Pulmonary artery endothelial cell (primary cell): ENCODE measurements around the gene FAXDC2. TPM values are rescaled to one million over a fixed set of nuclear protein-coding genes. Genes with fewer than 3 reads are reported as not detected.

Source experiments
- DNase-seq: peaks from one replicate; pipeline ENCODE4 v3.0.0-alpha.2; 2011; ENCODE audit warnings: low read depth, low spot score
- total RNA-seq: library from RNA; depleted of rRNA; stranded (reverse); fragments of >200 nt; gene quantifications from 2 replicates; pipeline ENCODE4 v1.2.3, GENCODE V29; 2014

Gene FAXDC2
- total RNA-seq: 1.5 and 5.0 TPM in 2 replicates

DNA sequence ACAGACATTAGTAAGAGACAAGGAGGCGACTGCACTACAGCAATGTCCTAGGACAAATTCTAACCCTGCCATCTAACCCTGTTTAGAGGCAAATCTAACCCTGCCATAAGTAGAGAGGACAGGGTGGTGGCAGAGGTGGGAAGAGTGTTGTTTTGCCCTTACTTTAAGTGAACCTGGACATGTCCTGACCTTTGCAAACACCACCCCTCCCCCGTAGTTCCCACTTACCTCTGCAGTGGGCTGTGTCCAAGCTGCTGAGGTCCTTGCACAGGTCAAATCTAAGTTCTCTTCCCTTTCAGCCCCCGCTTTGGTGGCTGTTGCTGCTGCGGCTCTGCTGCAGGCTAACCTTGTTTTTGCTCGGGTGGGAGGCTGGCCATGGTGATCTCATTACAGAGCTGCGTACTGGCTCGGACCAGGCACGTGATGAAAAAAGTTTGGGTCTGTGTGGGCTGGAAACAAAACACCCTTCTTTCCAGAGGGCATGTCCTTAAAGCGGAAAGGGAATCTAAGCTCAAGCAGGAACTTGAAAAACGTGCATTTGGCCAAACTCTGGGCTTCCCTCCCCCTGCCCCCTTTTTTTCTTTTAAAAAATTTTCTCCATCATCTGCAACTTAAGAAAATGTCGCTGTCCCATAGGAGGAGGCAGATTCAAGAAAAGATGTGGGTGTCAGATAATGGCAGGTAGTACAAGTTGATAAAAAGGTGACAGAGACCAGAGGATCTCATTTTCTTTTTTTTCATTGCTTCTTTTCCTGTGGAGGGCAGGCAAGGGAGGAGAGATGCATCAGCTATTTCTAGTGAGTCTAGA is at the start of gene FAXDC2:
Gene FAXDC2, minus strand, starts transcription at position 349 of the 808 bp plus-strand sequence. CDS start 12,425 bp downstream, outside the sequence.
- peak; percentile 32 for DNase-seq

DNA sequence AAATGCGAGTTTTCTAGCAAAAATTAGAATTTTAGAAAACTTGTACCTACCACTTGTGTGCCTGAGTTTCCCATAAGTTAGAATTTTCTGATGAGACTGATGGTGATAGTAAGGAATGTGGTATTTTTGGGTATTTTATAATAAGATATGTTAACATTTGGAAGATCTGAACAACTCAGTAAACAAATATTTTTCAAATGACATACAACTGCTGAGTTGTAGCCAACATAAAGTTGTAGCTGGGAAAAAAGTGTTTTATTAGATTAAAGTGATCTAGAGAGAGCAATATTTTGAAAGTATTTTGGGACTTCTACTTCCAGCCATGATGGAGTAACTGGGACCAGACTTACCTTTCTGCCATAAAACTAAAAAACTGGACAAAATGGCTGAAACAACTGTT is 49.7 kb upstream of the FAXDC2 start:
- DNase-seq: no peak

DNA sequence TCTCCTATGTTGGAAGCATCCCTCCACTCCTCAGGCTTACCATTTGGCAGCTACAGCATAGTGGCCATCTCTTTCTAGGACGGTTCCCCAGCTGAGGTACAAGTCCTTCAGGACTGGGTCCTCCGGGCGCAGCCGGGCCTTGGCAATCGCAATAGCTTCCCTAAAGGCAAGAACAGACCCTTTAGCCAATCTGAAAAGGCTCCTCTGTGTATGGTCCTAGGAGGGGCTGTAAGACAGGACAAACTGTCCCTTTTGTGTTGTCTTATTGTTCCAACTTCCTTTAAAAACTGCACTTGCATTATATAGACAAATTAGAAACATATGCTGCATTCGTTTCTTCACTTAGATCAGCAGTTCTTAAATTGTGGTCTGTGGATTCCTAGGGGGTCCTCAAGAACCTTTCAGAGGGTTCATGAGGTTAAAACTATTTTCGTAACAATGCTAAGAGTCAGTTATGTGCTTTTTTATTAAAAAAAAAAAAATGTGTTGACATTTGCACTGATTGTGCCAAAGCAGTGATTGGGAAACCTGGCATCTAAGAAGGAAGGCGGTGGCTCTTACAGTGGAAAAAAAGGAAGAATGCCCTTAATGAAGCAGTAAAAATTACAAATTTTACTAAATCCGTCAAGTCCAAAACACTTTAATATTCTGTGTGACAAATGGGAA is 48.9 kb upstream of the FAXDC2 start:
- no peak for DNase-seq

DNA sequence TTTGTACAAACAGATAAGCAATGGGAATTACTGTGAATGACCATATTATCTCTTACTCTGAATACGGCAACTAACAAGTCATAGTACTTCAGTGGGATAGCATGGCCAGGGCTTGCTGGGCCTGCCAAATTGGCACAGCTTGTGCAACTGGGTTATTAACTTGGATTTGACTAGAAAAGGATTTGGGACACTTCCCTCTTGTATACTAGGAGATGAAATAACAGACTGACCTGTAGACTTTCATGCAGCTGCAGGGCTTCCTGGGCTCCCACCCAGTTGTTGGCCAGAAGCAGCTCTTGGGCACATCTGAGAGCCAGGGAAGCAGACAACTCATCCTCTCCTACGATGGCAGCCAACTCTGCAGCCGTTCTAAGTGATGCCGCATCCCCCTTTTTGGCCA is 47.8 kb upstream of the FAXDC2 start:
- DNase-seq: no peak

- DNase-seq: no peak
Measured at GRCh38 chr5:154896562-154897165, 46.3 kb upstream of the FAXDC2 start.

DNA sequence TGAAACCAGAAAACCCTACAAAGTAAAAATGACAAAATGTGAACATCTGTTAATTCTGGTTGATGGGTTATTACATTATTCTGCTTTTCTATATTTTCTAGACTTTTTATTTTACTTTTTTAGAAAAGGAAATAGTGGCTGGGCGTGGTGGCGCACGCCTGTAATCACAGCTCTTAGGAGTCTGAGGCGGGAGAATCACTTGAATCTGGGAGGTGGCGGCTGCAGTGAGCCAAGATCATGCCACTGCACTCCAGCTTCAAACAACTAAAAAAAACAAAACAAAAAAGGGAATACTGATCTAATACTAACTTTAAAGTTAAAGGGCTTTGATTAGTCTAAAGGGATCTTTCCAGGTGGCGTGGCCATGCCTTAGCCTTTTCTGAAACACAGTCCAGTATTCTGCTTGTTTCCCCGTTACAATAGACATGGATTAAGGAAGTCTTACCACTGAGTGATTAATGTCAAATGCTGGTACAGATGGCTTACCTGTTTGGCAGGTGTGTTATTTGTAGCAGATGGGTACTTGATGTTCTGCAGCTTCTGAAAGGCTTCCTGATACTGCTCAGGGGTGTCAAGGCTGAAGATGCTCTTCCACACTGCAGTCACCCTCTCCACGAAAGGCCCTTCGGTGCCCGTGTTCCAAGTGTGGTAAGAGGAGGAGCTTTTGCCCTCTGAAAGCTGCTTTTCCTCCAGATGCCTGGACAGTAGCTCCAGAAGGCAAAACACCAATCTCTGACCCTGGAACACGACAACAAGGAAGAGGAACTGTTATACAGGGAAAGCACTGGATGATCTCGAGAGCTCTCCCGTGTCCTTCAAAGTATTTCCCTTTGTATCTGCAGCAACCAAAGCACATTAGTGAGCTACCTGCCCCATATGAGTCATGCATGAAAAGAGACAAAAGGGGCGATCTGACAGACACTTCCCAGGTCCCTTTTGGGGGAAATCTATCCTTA is 45.5 kb upstream of the FAXDC2 start:
- DNase-seq: no peak

GRCh38 chr5:154893381-154893780 is 43.0 kb upstream of the FAXDC2 start:
- DNase-seq: no peak

DNA sequence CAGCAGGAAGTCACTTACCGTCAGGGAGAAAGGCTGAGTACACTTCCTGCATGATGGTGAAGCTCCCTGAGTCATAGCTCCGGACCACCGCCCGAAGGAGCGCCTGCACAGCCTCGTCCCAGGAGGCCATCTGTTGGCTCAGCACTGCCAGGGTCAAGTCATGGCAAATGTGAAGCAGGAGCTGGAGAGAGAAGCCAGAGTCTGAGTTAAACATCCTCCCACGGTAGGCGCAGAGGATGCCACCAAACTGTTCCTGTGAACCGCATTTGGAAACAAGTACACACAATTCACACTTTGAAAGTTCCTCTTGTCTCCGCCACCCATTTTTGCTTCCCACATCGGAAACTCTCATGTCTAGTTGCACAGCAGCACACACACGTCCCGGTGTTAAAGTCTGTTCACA is 42.0 kb upstream of the FAXDC2 start:
- no peak for DNase-seq

DNA sequence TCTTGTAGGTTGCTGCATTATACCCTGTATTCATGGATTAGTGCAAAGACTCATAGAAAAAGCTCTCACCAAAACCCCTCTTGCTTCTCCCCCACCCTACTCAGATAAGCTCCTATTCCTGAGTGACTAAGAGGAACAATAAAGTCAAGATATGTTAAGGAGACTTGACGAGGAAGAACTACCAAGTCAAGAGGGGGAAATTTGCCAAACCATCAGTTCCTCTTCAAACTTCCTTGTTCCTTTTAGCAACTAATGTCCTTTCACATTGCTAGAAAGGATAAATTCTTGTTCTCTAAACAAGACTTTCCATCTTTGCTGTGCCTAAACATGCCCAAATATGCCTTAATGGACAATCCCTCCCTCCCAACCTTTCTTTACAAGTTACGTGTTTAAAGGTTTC is 35.0 kb upstream of the FAXDC2 start:
- no peak for DNase-seq

DNA sequence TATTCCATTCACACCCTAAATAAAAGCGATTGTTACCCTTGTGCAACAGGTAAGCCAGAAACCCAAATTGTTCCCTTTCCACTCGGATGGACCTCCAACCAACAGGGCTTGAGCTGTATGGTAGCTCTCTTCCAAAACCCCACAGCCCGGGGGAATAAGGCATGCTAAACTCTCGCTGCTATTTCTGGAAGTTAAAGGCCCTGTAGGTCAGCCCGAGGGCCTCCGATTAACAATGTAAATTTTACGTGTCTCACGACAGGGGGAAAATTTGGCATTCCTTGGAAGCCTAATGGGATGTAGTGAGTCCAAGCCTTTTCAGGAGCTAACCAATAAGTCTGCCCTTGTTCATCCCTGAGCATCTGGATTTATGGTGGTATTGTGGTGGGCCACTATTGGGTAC is 34.0 kb upstream of the FAXDC2 start:
- no peak for DNase-seq

DNA sequence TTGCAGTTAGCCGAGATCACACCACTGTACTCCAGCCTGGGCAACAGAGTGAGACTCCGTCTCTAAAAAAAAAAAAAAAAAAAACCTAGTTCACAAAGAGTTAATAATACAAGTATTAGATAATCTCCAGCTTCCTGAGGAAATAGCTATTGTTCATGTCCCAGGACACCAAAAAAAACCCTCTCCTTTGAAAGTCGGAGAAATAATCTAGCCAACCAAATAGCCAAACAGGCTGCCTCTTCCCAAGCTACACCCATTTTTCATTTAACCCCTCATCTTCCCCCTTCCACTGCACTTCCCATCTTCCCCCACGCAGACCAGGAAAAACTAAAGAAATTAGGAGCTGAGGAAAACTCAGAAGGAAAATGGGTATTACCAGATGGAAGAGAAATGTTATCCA is 31.6 kb upstream of the FAXDC2 start:
- DNase-seq: no peak

GRCh38 chr5:154878642-154879335 is 28.4 kb upstream of the FAXDC2 start:
- DNase-seq: no peak

- DNase-seq: no peak
Measured at GRCh38 chr5:154873791-154874331, 23.5 kb upstream of the FAXDC2 start.

DNA sequence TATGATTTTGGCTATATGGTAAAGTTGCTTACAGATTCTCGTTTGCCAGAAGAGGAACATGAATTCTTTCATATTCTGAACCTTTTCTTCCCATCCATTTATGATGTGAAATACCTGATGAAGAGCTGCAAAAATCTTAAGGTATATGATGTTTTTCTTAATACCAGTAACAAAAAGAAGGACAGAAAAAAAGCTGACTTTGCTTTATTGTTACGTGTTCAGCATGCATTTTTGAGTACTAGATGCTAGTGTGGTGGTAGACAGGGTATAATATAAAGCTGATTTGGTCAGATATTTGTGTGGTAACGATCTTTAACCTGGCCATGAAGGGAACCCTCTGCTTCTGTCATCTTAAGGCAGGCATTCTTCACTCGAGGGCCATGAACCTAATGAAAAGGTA is 21.3 kb upstream of the FAXDC2 start:
- DNase-seq: no peak

GRCh38 chr5:154868702-154869101 is 18.3 kb upstream of the FAXDC2 start:
- DNase-seq: no peak

GRCh38 chr5:154866841-154867240 is 16.4 kb upstream of the FAXDC2 start:
- no peak for DNase-seq

DNA sequence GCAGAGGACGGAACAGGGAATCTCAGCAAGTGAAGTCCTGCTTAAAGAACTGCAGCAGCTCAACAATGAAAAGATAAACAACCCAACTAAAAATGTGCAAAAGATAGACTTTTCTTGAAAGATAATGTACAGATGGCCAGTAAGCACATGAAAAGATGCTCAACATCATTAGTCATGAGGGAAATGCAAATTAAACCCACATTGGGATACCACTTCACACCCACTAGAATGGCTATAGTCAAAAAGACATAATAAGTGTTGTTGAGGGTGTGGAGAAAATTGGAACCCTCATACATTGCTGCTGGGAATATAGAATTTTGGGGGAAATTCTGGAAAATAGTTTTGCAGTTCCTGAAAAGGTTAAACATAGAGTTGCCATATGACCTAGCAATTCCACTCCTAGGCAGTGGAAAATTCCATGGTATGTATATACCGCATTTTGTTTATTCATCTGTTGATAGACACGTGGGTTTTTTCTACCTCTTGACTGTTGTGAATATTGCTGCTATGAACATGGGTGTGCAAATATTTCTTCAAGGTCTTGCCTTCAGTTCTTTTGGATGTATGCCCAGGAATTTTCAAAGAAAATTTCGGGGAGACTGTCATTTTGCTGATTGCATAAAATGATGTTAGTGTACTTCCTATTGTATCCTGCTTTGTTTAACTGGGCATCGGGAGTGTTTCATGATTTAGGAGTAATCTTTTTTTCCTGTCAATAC is 15.2 kb upstream of the FAXDC2 start:
- no peak for DNase-seq

- no peak for DNase-seq
Measured at GRCh38 chr5:154863291-154864080, 13.1 kb upstream of the FAXDC2 start.

GRCh38 chr5:154862766-154863165 is 12.4 kb upstream of the FAXDC2 start:
- no peak for DNase-seq
